Neuronal stem cell (in vitro differentiated cells): ENCODE results near the gene PNPLA2.
A peak's percentile ranks its signal among the peaks of the same experiment; 100 is the strongest.

Experiments
- DNase-seq: peaks from one replicate; pipeline ENCODE4 v3.0.0-alpha.2; 2013; ENCODE audit warnings: low spot score
- H2AFZ ChIP-seq: one replicate; pipeline ENCODE4 v1.6.1; 2013; ENCODE audit warnings: mild to moderate bottlenecking, low read length, inconsistent platforms
- H2AK5ac ChIP-seq: 2 replicates; pipeline ENCODE4 v1.6.1; 2013; ENCODE audit warnings: low read depth, mild to moderate bottlenecking, inconsistent platforms, low read length, moderate library complexity, mixed read lengths
- H2BK120ac ChIP-seq: 2 replicates; pipeline ENCODE4 v1.6.1; 2013; ENCODE audit warnings: low read depth, mild to moderate bottlenecking, inconsistent platforms, low read length, moderate library complexity, mixed read lengths
- H2BK12ac ChIP-seq: one replicate; pipeline ENCODE4 v1.6.1; 2013; ENCODE audit warnings: low read length, inconsistent platforms
- H2BK15ac ChIP-seq: 2 replicates; pipeline ENCODE4 v1.6.1; 2013; ENCODE audit warnings: mild to moderate bottlenecking, low read length, inconsistent platforms, mixed read lengths
- H2BK5ac ChIP-seq: one replicate; pipeline ENCODE4 v1.6.1; 2013; ENCODE audit warnings: inconsistent platforms, mild to moderate bottlenecking, low read length, moderate library complexity
- H3K14ac ChIP-seq: one replicate; pipeline ENCODE4 v1.6.1; 2013; ENCODE audit warnings: low read length, inconsistent platforms
- H3K18ac ChIP-seq: 2 replicates; pipeline ENCODE4 v1.6.1; 2013; ENCODE audit warnings: low read length, inconsistent platforms
- H3K23ac ChIP-seq: 2 replicates; pipeline ENCODE4 v1.6.1; 2013; ENCODE audit warnings: low read depth, mild to moderate bottlenecking, mixed read lengths, low read length, inconsistent platforms; ENCODE audit not compliant: poor library complexity
- H3K27ac ChIP-seq: replicated peaks from 3 replicates; pipeline ENCODE4 v1.5.1; 2013; ENCODE audit warnings: low read length, inconsistent platforms
- H3K27me3 ChIP-seq, 3 experiments: 2 replicates each; pipeline ENCODE4 v1.6.1; 2013; ENCODE audit warnings: low read length in 3 of 3, mild to moderate bottlenecking in 2 of 3, inconsistent platforms in 1 of 3, low read depth in 1 of 3, mixed read lengths in 1 of 3, moderate library complexity in 1 of 3; ENCODE audit not compliant: control insufficient read depth in 3 of 3, insufficient read depth in 3 of 3
- H3K36me3 ChIP-seq, 2 donors: replicated peaks in 1 of 2; 2 replicates each; pipeline ENCODE4 v1.6.1; 2013; ENCODE audit warnings: low read length in 2 of 2; ENCODE audit not compliant: control insufficient read depth in 2 of 2, insufficient read depth in 2 of 2
- H3K4ac ChIP-seq: 2 replicates; pipeline ENCODE4 v1.6.1; 2013; ENCODE audit warnings: inconsistent platforms, mild to moderate bottlenecking, low read length, moderate library complexity
- H3K4me1 ChIP-seq, 2 donors: 1 replicate in 1 of 2; 2 replicates in 1 of 2; pipeline ENCODE4 v1.6.1; 2013; ENCODE audit warnings: low read length in 2 of 2, low read depth in 1 of 2; ENCODE audit not compliant: control insufficient read depth in 2 of 2, insufficient read depth in 1 of 2
- H3K4me2 ChIP-seq: one replicate; pipeline ENCODE4 v1.6.1; 2013; ENCODE audit warnings: mild to moderate bottlenecking, low read length, inconsistent platforms; ENCODE audit not compliant: insufficient read depth, poor library complexity, severe bottlenecking
- H3K4me3 ChIP-seq, 2 donors: 2 replicates each; pipeline ENCODE4 v1.5.1; 2013; ENCODE audit warnings: low read length in 2 of 2, mild to moderate bottlenecking in 2 of 2, inconsistent platforms in 1 of 2, moderate library complexity in 1 of 2
- H3K79me1 ChIP-seq: one replicate; pipeline ENCODE4 v1.6.1; 2013; ENCODE audit warnings: low read depth, mild to moderate bottlenecking, inconsistent platforms, low read length, moderate library complexity
- H3K9ac ChIP-seq: one replicate; pipeline ENCODE4 v1.6.1; 2013; ENCODE audit warnings: mild to moderate bottlenecking, low read depth, low read length, inconsistent platforms; ENCODE audit not compliant: poor library complexity
- H3K9me3 ChIP-seq, 2 donors: replicated peaks in 1 of 2; 2 replicates each; pipeline versions ENCODE3 to v1.6.1; 2013; ENCODE audit warnings: low read length in 2 of 2, mild to moderate bottlenecking in 2 of 2, inconsistent platforms in 1 of 2, low read depth in 1 of 2, mixed read lengths in 1 of 2, moderate library complexity in 1 of 2; ENCODE audit not compliant: control insufficient read depth in 2 of 2, insufficient read depth in 1 of 2
- H4K8ac ChIP-seq: one replicate; pipeline ENCODE4 v1.6.1; 2013; ENCODE audit warnings: low read depth, mild to moderate bottlenecking, inconsistent platforms, low read length, moderate library complexity
- H4K91ac ChIP-seq: one replicate; pipeline ENCODE4 v1.6.1; 2013; ENCODE audit warnings: low read length, low read depth, mild to moderate bottlenecking, inconsistent platforms; ENCODE audit not compliant: poor library complexity
- WGBS, 2 donors: extraction: QIAGEN DNeasy Blood & Tissue Kit; methylation state at CpG; one replicate each; pipeline ENCODE4 v1.1.7; 2013; ENCODE audit warnings: missing lambda C conversion rate in 2 of 2, mixed read lengths in 1 of 2; ENCODE audit not compliant: insufficient read length in 2 of 2, insufficient replicate concordance in 1 of 2; ENCODE audit errors: extremely low coverage in 2 of 2; 5-methylcytosine and 5-hydroxymethylcytosine counted together

The PNPLA2 gene

GRCh38 chr11:847876-848275, 29.2 kb downstream of the PNPLA2 start:
- Histone ChIP-seq H3K9me3 (no peaks in the 10 kb centered on the region), H2AK5ac (peak overlapping the region; percentile 98), H2BK12ac (peak overlapping the region; percentile 94), H3K79me1 (peaks cover 14% of the 10 kb centered on the region), H3K4ac (peak overlapping the region; percentile 37), H3K14ac (peak overlapping the region; percentile 21), H2BK120ac (peak overlapping the region; percentile 47), H2BK15ac (peak overlapping the region; percentile 92), H3K4me3 (no peak overlapping the region), H2BK5ac (peak overlapping the region; percentile 53), H4K8ac (no peak overlapping the region), H3K27ac (no peak overlapping the region), H3K27me3 (peaks cover 0 to 20% (median 0%) of the 10 kb centered on the region in 3 experiments), H2AFZ (no peak overlapping the region), H3K23ac (no peak overlapping the region), H3K4me1 (peaks cover 32 to 44% of the 10 kb centered on the region in 2 donors), H3K18ac (peak overlapping the region; percentile 5), H3K4me2 (no peak overlapping the region), H3K36me3 (no peaks in the 10 kb centered on the region), H3K9ac (peak overlapping the region; percentile 44), H4K91ac (no peak overlapping the region)
- no peak for DNase-seq
- no CpG with 5 or more reads among the region's 18 CpGs for WGBS, 2 donors

GRCh38 chr11:848380-848931, 29.7 kb downstream of the PNPLA2 start:
- Histone ChIP-seq H2AFZ (no peak overlapping the region), H4K91ac (peak overlapping the region; percentile 72), H3K4me2 (no peak overlapping the region), H3K23ac (peak overlapping the region; percentile 60), H2BK12ac (peak overlapping the region; percentile 94), H3K9ac (no peak overlapping the region), H2BK120ac (peak overlapping the region; percentile 72), H3K4me3 (no peak overlapping the region), H2BK15ac (peak overlapping the region; percentile 92), H4K8ac (no peak overlapping the region), H2AK5ac (peak overlapping the region; percentile 98), H3K79me1 (peaks cover 14% of the 10 kb centered on the region), H3K4me1 (peaks cover 32 to 44% of the 10 kb centered on the region in 2 donors), H3K27me3 (peaks cover 0 to 20% (median 0%) of the 10 kb centered on the region in 3 experiments), H3K36me3 (no peaks in the 10 kb centered on the region), H3K18ac (peak overlapping the region; percentile 91), H3K27ac (no peak overlapping the region), H2BK5ac (peak overlapping the region; percentile 53), H3K14ac (no peak overlapping the region), H3K9me3 (no peaks in the 10 kb centered on the region), H3K4ac (no peak overlapping the region)
- WGBS, 2 donors, result no CpG with 5 or more reads among the region's 14 CpGs
- no peak for DNase-seq

- H3K4me3 ChIP-seq, result peak overlapping the region; percentile 62 to 76
- H2BK5ac ChIP-seq, result no peak overlapping the region
- H3K27me3 ChIP-seq, result peaks cover 0 to 20% (median 0%) of the 10 kb centered on the region in 3 experiments
- no peak overlapping the region for H2BK15ac ChIP-seq
- peak overlapping the region; percentile 43 for H4K8ac ChIP-seq
- no peaks in the 10 kb centered on the region for H3K36me3 ChIP-seq
- no peak overlapping the region for H3K27ac ChIP-seq
- no peaks in the 10 kb centered on the region for H3K9me3 ChIP-seq
- DNase-seq, result no peak
- H3K4me1 ChIP-seq, result peaks cover 32 to 48% of the 10 kb centered on the region in 2 donors
- H3K23ac ChIP-seq, result no peak overlapping the region
- no peak overlapping the region for H4K91ac ChIP-seq
- H3K9ac ChIP-seq, result peak overlapping the region; percentile 44
- H2BK12ac ChIP-seq, result peak overlapping the region; percentile 22
- WGBS, 2 donors, result no CpG with 5 or more reads among the region's 71 CpGs
- peaks cover 17% of the 10 kb centered on the region for H3K79me1 ChIP-seq
- H2BK120ac ChIP-seq, result no peak overlapping the region
- peak overlapping the region; percentile 98 for H2AK5ac ChIP-seq
- no peak overlapping the region for H3K14ac ChIP-seq
- H2AFZ ChIP-seq, result peak overlapping the region; percentile 83
- H3K18ac ChIP-seq, result peak overlapping the region; percentile 91
- H3K4ac ChIP-seq, result no peak overlapping the region
- H3K4me2 ChIP-seq, result peak overlapping the region; percentile 98
Measured at GRCh38 chr11:849104-849824, 30.6 kb downstream of the PNPLA2 start.
